Bronchial epithelial cell (primary cell): Measurements from ENCODE around the gene MARS2. TPM values are rescaled to one million over a fixed set of nuclear protein-coding genes. Genes with fewer than 3 reads are reported as not detected.

ENCODE experiments used
- DNase-seq: peaks from one replicate; pipeline ENCODE4 v3.0.0-alpha.2; 2010; ENCODE audit warnings: low read depth
- FAIRE-seq: peaks from 2 replicates; lab custom pipeline; 2011; peaks lifted over from hg19 to GRCh38; lab: Jason Lieb, UNC
- H3K27me3 ChIP-seq: 2 replicates; pipeline ENCODE4 v1.5.1; 2011; ENCODE audit warnings: low read length; ENCODE audit not compliant: control insufficient read depth, insufficient read depth
- H3K36me3 ChIP-seq: 2 replicates; pipeline ENCODE4 v1.5.1; 2011; ENCODE audit warnings: low read length; ENCODE audit not compliant: control insufficient read depth, insufficient read depth
- H3K4me3 ChIP-seq: 2 replicates; pipeline ENCODE4 v1.5.1; 2011; ENCODE audit warnings: mild to moderate bottlenecking, low read depth, low read length, control low read depth
- total RNA-seq: library from RNA; depleted of rRNA; stranded (reverse); fragments of >200 nt; gene quantifications from 2 replicates; pipeline ENCODE4 v1.2.1, GENCODE V29; 2014
- TF ChIP-seq, protein P1 (sequence below): IDR thresholded peaks from 2 replicates; pipeline ENCODE4 v1.5.1; 2011; ENCODE audit warnings: mild to moderate bottlenecking, moderate library complexity, low read length, control low read depth, inconsistent platforms; ENCODE audit not compliant: insufficient read depth, severe bottlenecking

MARS2 gene
- total RNA-seq, 1 donor from 2014 or later = 6.6 TPM

DNA sequence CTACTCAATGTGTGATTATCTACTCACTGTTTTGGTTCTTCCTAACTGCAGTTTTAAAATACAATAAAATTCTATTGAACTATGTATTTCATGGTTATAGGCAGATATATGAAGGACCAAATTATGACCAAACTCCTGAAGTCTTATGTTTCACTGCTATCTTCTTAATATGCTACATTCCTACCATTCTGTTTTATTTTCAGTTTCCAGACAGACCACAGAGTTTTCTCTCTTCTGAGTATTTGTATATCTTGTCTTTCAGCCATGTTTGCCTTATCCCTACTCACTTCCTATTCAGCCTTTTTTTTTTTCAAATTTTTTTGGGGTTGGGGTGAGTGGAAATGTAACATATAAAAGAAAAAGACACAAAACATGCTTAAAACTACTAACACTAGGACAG, 36.1 kb upstream of the MARS2 start:
- no peak for DNase-seq
- no peak for FAIRE-seq
- Histone ChIP-seq H3K27me3 (no peaks in the 10 kb centered on the region), H3K36me3 (no peaks in the 10 kb centered on the region), H3K4me3 (no peak overlapping the region)
- TF ChIP-seq, protein P1, sequence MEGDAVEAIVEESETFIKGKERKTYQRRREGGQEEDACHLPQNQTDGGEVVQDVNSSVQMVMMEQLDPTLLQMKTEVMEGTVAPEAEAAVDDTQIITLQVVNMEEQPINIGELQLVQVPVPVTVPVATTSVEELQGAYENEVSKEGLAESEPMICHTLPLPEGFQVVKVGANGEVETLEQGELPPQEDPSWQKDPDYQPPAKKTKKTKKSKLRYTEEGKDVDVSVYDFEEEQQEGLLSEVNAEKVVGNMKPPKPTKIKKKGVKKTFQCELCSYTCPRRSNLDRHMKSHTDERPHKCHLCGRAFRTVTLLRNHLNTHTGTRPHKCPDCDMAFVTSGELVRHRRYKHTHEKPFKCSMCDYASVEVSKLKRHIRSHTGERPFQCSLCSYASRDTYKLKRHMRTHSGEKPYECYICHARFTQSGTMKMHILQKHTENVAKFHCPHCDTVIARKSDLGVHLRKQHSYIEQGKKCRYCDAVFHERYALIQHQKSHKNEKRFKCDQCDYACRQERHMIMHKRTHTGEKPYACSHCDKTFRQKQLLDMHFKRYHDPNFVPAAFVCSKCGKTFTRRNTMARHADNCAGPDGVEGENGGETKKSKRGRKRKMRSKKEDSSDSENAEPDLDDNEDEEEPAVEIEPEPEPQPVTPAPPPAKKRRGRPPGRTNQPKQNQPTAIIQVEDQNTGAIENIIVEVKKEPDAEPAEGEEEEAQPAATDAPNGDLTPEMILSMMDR = no peak

DNA sequence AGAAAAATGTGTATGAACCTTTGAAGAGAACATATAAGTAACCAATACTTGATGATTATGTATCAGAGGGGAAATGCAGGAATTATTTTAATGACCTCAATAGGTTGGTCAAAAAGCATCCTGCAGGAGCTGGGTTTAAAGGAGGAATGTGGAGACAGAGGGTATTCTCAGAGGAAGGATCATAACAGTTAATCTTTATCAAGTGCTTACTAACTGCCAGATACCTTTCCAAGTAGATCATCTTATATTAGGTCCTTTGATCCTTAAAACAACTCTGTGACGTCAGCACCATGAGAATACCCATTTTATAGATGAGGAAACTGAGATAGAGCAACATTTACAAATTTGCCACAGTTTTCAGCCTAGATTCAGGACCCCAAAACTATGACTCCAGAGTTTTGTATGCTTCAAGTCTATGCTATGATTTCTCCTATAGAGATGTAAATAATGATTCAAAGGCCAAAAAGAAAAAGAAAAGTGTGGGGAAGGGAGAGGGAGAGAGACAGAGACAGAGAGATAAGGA, 32.7 kb upstream of the MARS2 start:
- DNase-seq = no peak
- no peak for FAIRE-seq
- Histone ChIP-seq H3K27me3 (no peaks in the 10 kb centered on the region), H3K4me3 (no peak overlapping the region), H3K36me3 (no peaks in the 10 kb centered on the region)
- TF ChIP-seq, protein P1 = no peak

DNA sequence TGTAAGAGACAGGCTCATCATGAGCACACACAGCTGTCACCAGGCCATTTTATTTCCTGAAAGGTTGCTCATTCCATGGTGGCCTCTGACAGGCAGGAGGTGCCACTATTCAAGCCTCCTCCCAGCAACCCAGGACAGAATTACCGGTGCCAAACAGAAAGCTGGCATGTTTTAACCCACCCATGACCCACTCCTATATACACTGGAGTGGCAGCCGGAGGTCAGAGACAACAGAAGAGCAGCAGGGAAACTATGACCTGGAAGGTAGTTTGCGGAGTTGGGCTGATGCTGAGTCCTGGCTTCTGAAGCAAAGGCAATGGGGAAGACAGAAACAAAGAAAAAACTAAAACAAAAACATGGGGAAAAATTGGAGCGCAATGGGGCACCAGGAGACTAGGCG, 32.1 kb upstream of the MARS2 start:
- DNase-seq = no peak
- TF ChIP-seq, protein P1 = no peak
- H3K27me3 ChIP-seq = no peaks in the 10 kb centered on the region
- FAIRE-seq = no peak
- no peak overlapping the region for H3K4me3 ChIP-seq
- no peaks in the 10 kb centered on the region for H3K36me3 ChIP-seq

DNA sequence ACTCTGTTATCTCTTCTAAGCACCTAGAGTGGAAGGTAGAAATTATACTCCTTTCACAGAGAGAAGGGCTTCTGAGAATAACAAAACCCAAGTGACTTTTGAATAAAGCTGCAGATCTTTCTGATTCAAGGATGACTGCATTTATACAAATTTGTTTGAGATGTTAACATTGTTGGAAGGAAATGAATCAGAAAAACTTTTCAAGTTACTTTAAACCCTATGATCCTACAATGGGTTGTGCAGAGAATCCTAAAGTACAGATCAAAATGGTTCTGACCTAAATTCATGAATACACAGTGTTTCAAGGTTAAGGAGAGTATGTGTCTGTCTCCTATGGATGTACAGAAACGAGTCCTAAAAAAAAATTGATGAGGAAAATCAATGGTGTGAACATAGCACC, 31.6 kb upstream of the MARS2 start:
- Histone ChIP-seq H3K27me3 (no peaks in the 10 kb centered on the region), H3K4me3 (no peak overlapping the region), H3K36me3 (no peaks in the 10 kb centered on the region)
- DNase-seq = no peak
- no peak for FAIRE-seq
- TF ChIP-seq, protein P1 = no peak

DNA sequence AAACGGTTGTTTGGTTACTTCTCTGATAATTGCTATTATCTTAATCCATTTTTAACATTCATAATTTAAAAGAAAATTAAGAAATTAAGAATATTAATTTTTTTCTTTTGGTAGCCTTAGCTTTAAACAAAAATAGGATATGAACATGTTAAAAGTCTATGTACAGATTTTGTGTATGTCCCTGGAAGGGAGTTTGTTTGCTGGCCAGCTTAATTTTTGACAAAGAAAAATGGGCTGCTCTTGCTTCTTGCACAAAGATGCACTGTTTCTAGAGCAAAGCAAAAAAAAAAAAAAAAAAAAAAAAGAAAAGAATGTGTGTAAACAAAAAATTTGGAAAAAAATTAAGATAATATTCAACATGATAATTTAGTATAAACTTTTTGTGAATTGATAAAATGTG, 31.1 kb upstream of the MARS2 start:
- no peak for DNase-seq
- TF ChIP-seq, protein P1 = no peak
- no peak for FAIRE-seq
- Histone ChIP-seq H3K27me3 (no peaks in the 10 kb centered on the region), H3K36me3 (no peaks in the 10 kb centered on the region), H3K4me3 (no peak overlapping the region)

DNA sequence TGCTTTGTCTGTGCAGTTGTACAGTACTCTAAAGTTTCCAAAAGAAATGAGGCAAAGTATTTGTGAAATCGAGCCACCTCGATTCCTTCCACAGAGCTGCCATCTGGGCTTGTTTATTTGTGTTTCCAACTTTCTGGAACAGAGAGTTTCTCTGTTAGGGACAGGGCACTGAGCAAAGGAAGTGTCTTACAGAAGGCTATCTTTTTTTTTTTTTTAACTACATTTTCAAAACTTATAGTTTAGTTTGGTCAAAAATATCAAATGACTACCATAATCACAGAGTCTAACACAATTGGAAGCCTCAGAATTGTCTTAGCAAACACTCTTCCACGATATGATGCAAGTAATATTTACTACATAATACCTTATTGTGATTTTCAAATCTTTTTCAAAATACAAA, 30.6 kb upstream of the MARS2 start:
- no peaks in the 10 kb centered on the region for H3K27me3 ChIP-seq
- no peak for DNase-seq
- H3K36me3 ChIP-seq = no peaks in the 10 kb centered on the region
- TF ChIP-seq, protein P1 = no peak
- no peak for FAIRE-seq
- H3K4me3 ChIP-seq = no peak overlapping the region
